ENCODE measurements around the gene SLC5A12.
A peak's percentile ranks its signal among the peaks of the same experiment; 100 is the strongest.
"Not testable (repeated sequence)": the region's sequence is repeated elsewhere in the genome, so short reads cannot be mapped to it uniquely, and the experiment has no call there.

The SLC5A12 gene

DNA sequence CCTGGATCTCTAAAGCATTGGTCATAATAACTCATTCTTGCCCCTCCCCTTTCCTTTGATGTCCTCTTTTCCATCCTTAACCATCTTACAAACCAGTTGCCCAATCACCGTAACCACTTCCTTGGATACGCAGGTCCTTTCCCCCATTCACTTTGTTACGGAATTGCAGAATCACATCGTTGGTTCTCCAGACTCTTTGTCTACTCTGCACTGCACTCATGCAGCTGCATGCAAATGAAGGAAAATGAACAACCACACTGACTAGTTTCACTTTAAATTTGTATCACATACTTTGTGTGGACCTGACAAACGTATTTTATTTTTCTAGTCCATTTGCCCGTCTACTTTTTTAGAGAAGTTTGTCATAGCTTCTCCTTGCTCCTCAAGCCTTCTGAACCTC is 69.9 kb downstream of the SLC5A12 start:
- DNase-seq (ENCODE audit: low spot score) = no peak

DNA sequence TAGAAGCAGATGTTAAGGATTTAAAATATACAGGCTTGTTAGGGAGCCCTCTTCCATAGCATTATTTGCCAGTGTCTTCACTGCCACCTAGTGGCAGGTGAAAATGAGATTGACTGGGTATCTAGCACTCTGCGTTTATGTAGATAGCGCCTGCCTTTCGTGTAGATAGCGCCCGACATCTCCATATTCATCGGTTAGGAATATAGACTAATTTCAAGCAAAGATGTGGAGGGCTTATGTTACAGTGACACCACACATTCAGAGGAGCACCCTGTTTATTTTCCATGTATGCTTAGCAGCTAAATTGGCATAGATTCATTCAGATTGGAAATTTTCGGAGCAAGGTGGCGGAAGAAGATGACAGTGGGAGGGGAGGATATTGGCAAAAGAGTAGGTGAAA is 72.0 kb downstream of the SLC5A12 start:
- DNase-seq (ENCODE audit: low spot score) = peak; percentile 71

DNA sequence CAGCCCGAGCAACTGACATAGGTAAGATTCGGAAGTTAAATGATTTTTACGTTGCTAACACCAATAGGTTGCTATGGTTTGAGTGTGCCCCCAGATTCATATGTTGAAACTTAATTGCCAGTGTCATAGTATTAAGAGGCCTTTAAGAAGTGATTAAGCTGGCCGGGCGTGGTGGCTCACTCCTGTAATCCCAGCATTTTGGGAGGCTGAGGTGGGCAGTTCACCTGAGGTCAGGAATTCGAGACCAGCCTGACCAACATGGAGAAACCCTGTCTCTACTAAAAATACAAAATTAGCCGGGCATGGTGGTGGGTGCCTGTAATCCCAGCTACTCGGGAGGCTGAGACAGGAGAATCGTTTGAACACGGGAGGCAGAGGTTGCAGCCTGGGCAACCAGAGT is 78.5 kb downstream of the SLC5A12 start:
- not testable (repeated sequence) for DNase-seq (ENCODE audit: low spot score)

DNA sequence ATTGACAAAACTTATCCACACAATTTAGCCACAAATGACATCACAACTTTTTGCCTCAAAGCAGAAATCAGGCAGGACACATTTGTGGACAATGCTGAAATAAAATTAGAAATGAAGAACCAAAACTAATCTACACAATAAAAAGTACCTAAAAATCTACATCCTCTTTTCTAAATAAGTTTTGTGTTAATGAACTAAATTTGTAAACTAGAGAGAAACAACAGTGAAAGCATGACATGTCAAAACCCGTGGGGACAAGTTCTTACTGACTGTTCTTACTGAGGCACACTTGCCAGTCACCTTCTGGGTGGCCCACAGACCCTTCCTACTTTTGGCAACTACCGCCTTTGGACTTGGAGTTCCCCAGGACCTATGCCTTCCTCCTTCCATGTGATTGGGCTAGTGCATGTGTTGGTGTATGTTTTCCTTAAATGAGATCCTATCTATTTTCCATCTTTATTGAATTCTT is 89.1 kb downstream of the SLC5A12 start:
- no peak for DNase-seq (ENCODE audit: low spot score)

DNA sequence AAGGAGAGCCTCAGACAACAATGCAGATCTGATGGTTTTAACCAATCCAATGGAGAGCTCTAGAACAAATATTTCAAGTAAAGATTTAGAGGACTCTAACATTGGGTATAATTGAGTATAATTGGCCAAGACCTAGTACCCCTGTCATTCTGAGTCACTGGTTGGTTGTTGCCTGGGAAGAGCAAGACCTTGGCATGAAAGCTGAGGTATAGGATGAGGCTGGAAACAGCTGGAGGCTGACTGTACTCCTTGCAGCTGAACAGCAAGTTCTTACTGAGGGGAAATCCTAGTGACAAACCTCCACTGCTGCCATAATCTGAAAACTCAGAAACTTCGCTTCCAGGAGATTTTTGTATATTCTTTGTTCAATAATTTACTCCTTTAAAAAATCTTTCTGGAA is 95.5 kb downstream of the SLC5A12 start:
- no peak for DNase-seq (ENCODE audit: low spot score)

DNA sequence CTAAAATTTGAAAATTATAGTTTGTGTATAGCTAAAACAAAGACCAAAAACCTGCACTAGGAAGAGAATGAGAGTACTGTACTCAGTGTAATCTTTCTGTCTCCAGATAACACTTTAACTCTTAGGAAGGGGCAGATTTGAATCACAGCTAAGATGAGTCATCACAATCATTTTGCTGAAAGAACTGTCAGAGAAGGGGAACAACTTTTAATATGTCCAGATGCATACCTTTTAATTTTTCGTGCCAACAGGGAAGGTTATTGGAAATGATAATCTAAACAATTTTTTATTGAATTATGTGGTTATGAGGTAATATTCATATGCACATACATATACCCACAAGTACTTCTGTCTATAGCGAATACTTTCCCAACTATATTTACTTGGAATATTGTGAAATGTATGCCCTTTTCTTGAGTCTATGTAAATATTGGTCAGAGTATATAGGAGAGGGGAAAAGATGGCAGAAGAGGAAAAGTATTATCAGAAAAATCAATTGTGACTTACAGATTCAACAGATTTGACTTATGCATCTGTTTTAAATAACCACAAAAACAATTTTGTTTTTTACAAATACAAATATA is 98.7 kb downstream of the SLC5A12 start:
- DNase-seq (ENCODE audit: low spot score) = no peak

DNA sequence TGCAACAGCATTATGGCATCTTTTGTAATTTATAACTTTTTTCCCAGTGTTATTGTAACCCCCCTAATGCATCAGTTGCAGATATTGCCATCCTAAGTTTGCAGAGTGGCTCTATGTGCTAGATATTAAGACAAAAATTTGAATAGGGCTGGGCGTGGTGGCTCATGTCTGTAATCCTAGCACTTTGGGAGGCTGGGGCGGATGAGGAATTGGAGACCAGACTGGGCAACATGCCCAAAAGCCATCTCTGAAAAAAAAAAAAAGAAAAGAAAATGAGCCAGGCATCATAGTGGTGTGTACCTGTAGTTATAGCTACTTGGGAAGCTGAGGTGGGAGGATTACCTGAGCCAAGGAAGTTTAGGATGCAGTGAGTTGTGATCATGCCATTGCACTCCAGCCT is 99.7 kb downstream of the SLC5A12 start:
- no peak for DNase-seq (ENCODE audit: low spot score)

DNA sequence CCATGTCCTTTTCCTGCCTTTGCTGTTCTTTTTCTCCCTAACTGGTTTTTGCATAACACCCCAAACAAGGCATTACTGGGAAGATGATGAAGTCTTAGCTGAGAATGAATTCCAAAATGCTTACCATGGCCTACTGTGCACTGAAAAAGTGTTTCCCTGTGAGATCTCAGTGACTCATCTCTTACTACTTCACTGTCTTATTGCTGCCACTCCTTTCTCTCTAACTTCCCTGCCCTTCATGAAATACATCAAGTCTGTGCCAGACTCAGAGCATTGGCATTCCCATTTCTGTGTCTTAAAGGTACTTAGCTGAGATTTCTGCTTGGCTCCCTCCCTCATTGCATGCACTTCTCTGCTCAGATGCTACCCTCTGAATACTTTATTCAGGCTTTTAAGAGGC is 100.7 kb downstream of the SLC5A12 start:
- DNase-seq (ENCODE audit: low spot score) = peak; percentile 81

DNA sequence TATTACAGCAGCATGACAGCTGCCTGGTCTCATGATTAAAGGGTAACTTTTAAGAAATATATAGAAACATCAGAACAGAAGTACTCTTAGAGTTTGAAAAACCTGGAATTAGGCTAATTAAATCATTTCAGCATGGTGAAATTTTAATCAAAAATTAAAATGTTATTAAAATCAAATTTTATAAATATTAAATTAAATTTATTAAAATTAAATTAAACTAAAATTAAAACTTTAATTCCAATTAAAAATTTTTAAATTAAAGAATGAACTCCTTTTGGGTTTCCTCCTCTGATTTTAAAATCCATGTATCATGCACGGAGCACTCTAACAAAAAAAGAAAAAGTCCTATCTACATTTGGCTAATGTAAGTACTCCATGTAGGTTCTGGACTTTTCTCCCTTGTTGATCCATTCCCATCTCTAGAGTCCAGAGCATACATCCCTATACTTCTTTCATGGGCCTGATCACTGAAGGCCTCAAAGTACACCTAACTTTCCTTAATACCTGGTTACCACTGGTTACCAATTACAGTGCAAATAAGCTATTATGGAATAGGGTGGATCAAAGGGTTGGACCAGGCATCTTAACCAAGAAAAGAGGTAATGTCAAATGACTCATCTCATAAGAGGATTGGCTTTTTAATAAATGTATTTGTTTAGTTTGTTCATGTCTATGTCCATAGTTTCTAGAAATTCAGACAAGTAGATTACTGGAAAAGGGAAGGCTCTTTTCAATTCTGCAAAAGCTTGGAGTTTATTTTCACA is 101.4 kb downstream of the SLC5A12 start:
- DNase-seq (ENCODE audit: low spot score) = no peak

DNA sequence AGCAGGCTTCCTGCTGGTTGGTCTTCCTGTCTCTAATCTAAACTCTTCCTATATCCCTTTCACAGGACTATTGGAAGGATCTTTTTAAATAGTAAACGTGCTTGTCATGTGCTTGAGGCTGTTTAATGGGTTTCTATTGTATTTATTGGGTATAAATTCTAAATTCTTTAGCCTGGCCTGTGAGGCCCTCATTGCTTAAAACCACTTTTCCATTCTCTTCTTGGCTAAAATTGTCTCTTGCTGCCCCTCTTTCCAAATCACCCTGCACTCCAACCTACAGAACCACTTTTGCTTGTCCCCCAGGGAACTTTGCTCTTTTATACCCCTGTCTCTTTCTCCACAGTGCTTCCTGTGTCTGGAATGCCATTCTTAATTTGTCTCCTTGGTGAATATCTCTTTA is 103.4 kb downstream of the SLC5A12 start:
- no peak for DNase-seq (ENCODE audit: low spot score)
